ENCODE results near the gene MAP3K3. TPM values are rescaled to one million over a fixed set of nuclear protein-coding genes. Genes with fewer than 3 reads are reported as not detected.
A peak's percentile ranks its signal among the peaks of the same experiment; 100 is the strongest.

The MAP3K3 gene
- total RNA-seq, 2 donors from 2014 or later = 38.2 to 94.7 TPM

- Histone ChIP-seq H3K9me3 (no peaks in the 10 kb centered on the region), H3K27ac (no peak overlapping the region), H3K4me3 (no peak overlapping the region), H3K27me3 (no peaks in the 10 kb centered on the region), H3K4me1 (no peaks in the 10 kb centered on the region), H3K36me3 (peaks cover 34% of the 10 kb centered on the region)
- no peak for DNase-seq (ENCODE audit: low spot score)
- TF ChIP-seq CTCF (IDR thresholded peaks at IDR 0.05) = no peak
Observed at GRCh38 chr17:63611354-63611753, 10.9 kb upstream of the MAP3K3 start.

DNA sequence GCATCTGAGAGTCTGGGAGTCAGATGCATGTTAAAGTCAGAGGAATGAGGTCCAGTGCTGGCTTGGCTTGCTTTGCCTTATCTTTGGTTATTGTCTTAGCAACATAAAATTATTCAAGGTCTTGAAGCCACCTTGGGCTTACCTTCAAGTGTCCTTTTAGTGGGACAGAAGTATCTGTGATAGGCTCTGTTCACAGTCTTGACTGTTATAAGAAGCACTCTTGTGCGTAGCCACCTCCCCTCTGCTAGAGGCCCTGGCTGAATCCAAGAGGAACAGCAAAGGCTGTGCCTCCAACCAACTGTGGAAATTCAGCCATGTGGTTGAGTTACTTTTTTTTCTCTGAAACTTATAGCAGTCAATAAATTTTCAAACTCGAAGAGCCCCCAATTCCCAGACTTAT, 8.6 kb upstream of the MAP3K3 start:
- H3K36me3 ChIP-seq = peaks cover 11% of the 10 kb centered on the region
- no peaks in the 10 kb centered on the region for H3K27me3 ChIP-seq
- H3K9me3 ChIP-seq = no peaks in the 10 kb centered on the region
- no peak overlapping the region for H3K4me3 ChIP-seq
- peak; percentile 32 for DNase-seq (ENCODE audit: low spot score)
- H3K4me1 ChIP-seq = no peaks in the 10 kb centered on the region
- no peak for TF ChIP-seq CTCF (IDR thresholded peaks at IDR 0.05)
- no peak overlapping the region for H3K27ac ChIP-seq

DNA sequence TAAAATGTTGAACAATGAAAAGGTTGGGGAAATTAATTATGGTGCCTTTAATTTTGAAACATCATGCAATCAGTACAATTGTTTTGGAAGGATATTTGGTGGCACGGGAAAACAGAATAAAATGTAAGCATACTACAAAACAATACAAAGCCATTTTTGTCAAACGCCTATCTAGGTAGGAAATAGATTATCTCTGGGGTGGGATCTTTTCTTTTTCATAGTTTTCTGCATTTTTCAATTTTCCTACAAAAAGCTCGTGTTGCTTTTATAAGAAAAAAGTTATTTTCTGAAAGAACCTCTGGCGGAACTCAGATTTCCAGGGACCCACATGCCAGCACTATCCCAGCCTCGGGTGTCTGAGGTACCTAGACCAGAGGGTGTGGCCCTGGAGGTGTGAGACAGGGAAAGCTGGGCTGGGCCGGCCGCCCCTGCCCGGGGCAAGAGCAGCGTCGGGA, 961 bp upstream of the MAP3K3 start:
- no peaks in the 10 kb centered on the region for H3K27me3 ChIP-seq
- no peaks in the 10 kb centered on the region for H3K9me3 ChIP-seq
- peak overlapping the region; percentile 82 to 86 for H3K27ac ChIP-seq
- H3K4me3 ChIP-seq = peak overlapping the region; percentile 71 to 82
- H3K36me3 ChIP-seq = no peaks in the 10 kb centered on the region
- no peak for DNase-seq (ENCODE audit: low spot score)
- H3K4me1 ChIP-seq = peaks cover 0 to 33% of the 10 kb centered on the region in 2 donors
- TF ChIP-seq CTCF (IDR thresholded peaks at IDR 0.05) = no peak

DNA sequence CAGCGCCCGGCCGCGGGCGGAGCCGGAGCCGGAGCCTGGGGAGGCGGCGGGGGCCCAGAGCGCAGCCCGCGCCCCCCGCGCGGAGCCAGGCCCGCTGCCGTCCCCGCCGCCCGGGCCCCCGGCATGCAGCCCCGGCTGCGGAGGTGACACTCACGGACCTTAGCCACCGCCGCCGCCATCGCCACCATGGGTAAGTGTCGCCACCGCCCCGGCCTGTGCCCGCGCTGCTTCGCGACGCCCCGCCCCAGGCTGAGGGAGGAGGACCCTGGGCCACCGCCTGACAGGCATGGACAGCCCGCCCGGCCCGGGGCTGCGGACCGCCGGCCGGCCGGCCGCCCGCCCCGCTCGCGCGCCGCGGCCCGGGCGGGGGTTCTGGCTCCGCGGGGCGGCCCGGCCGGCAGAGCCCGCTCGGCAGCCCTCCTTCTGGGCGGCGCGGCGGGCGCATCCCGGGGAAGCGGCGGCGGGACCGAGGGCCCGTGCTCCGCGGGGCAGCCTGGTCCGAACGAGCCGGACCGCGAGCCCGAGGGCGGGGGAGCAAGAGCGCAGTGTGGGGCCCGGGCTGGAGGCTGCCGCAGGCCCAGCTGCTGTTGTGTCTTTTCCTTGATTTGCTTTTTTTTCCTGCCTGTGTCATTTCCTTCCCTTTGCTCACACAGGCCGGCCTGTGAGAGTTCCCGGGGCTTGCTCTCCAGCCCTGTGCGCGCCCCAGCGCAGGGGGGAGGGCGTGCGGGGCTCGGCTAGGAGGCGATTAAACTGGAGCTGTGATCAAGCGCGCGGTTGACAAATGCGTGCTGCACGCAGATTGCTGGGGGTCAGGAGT, 565 bp downstream of the MAP3K3 start:
- H3K4me1 ChIP-seq = peaks cover 0 to 47% of the 10 kb centered on the region in 2 donors
- H3K4me3 ChIP-seq = peak overlapping the region; percentile 70 to 82
- no peaks in the 10 kb centered on the region for H3K27me3 ChIP-seq
- TF ChIP-seq CTCF (IDR thresholded peaks at IDR 0.05) = no peak
- peak overlapping the region; percentile 78 to 87 for H3K27ac ChIP-seq
- no peaks in the 10 kb centered on the region for H3K9me3 ChIP-seq
- peak; percentile 65 for DNase-seq (ENCODE audit: low spot score)
- H3K36me3 ChIP-seq = no peaks in the 10 kb centered on the region

DNA sequence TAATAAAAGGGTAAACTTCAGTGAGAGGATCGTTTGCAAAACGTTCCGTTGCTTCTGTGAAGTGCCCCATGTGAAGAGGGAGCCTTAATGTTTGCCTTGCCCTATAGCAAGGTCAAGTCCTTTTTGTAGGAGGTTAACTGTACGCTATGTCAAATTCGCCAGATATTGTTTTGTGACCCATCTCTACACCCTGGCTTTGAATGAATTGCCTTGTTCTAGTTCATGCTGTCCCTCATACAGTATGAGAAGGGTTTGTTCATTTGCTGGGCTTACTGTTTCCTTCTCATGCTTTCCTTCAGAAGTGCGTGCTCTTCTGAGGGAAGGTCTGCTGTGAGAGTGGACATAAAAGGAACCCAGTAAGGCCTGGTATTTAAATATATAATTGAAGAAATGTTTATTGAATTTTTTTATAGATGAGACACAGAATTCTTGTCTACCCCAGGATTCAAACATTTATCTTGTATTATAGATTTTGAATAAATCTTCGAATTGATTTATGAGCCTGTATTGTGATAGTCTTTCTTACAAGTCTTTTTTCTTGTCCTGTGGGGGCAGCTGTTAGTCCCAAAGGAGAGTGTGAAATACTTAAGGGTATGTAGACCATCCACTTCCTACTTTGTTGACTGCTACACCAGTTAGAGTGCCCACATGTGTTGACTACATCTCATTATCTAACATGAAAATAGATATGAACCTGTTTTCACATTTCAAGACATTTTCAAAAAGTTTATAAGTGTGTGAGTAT, 1.7 kb downstream of the MAP3K3 start:
- no peak for TF ChIP-seq CTCF (IDR thresholded peaks at IDR 0.05)
- Histone ChIP-seq H3K9me3 (no peaks in the 10 kb centered on the region), H3K4me1 (peaks cover 0 to 51% of the 10 kb centered on the region in 2 donors), H3K4me3 (peak overlapping the region; percentile 70 to 82), H3K27ac (peak overlapping the region; percentile 78 to 87), H3K36me3 (no peaks in the 10 kb centered on the region), H3K27me3 (no peaks in the 10 kb centered on the region)
- no peak for DNase-seq (ENCODE audit: low spot score)

Data from right atrium auricular region (tissue), 2 donors.